Activated naive CD4-positive, alpha-beta T cell treated with anti-CD3 and anti-CD28 coated beads, Interleukin-2, amount 50 U/mL, for 16 hours (primary cell): ENCODE data around the gene FRAT2.
"Not testable (repeated sequence)": the region's sequence is repeated elsewhere in the genome, so short reads cannot be mapped to it uniquely, and the experiment has no call there.

Experiments
- DNase-seq: peaks from one replicate; pipeline ENCODE4 v3.0.0-alpha.2; 2020

The FRAT2 gene

GRCh38 chr10:97321032-97321803 lies 13.3 kb downstream of the FRAT2 start:
- no peak for DNase-seq

- DNase-seq, result peak; percentile 32
These were observed 14.0 kb downstream of the FRAT2 start for GRCh38 chr10:97320480-97321031.

GRCh38 chr10:97319671-97320479 lies 14.7 kb downstream of the FRAT2 start:
- DNase-seq, result peak; percentile 64

GRCh38 chr10:97318772-97319651 lies 15.5 kb downstream of the FRAT2 start, which contains the start of gene FRAT1:
Gene FRAT1 (plus strand): TSS chr10:97319271. CDS start chr10:97319454, 183 bp downstream.
- DNase-seq, result peak; percentile 86

GRCh38 chr10:97314671-97315070 lies 19.9 kb downstream of the FRAT2 start:
- no peak for DNase-seq

- no peak for DNase-seq
These were observed 21.6 kb downstream of the FRAT2 start for GRCh38 chr10:97312897-97313296.

GRCh38 chr10:97311111-97311626 lies 23.4 kb downstream of the FRAT2 start:
- no peak for DNase-seq

GRCh38 chr10:97307866-97308780 lies 26.4 kb downstream of the FRAT2 start:
- DNase-seq, result no peak

GRCh38 chr10:97307441-97307840 lies 27.1 kb downstream of the FRAT2 start:
- DNase-seq, result no peak

GRCh38 chr10:97302088-97302791 lies 32.3 kb downstream of the FRAT2 start:
- DNase-seq, result no peak

GRCh38 chr10:97300980-97301379 lies 33.5 kb downstream of the FRAT2 start:
- DNase-seq, result no peak

- DNase-seq, result no peak
These were observed 36.3 kb downstream of the FRAT2 start for GRCh38 chr10:97298223-97298571.

GRCh38 chr10:97297556-97298222 lies 36.8 kb downstream of the FRAT2 start:
- no peak for DNase-seq

GRCh38 chr10:97292862-97293198 lies 41.7 kb downstream of the FRAT2 start:
- DNase-seq, result no peak

GRCh38 chr10:97292097-97292861 lies 42.2 kb downstream of the FRAT2 start, which contains the start of gene ARHGAP19:
Gene ARHGAP19 (minus strand): TSS chr10:97292637. CDS start chr10:97292627, 10 bp downstream.
- peak; percentile 92 for DNase-seq

- DNase-seq, result no peak
These were observed 43.0 kb downstream of the FRAT2 start for GRCh38 chr10:97291357-97292096.

GRCh38 chr10:97290576-97291356 lies 43.8 kb downstream of the FRAT2 start:
- not testable (repeated sequence) for DNase-seq

- not testable (repeated sequence) for DNase-seq
These were observed 44.5 kb downstream of the FRAT2 start for GRCh38 chr10:97290076-97290475.
